GM19099 (cell line): ENCODE measurements around the gene DENND1B.

Source experiments
- POLR2A ChIP-seq: IDR thresholded peaks from 3 replicates; pipeline ENCODE4 v1.6.1; 2011; ENCODE audit warnings: low read depth; ENCODE audit not compliant: insufficient read length; ENCODE audit errors: extremely low read depth

DENND1B gene

GRCh38 chr1:197788741-197789739 lies 13.8 kb upstream of the DENND1B start:
- TF ChIP-seq POLR2A = no peak

DNA sequence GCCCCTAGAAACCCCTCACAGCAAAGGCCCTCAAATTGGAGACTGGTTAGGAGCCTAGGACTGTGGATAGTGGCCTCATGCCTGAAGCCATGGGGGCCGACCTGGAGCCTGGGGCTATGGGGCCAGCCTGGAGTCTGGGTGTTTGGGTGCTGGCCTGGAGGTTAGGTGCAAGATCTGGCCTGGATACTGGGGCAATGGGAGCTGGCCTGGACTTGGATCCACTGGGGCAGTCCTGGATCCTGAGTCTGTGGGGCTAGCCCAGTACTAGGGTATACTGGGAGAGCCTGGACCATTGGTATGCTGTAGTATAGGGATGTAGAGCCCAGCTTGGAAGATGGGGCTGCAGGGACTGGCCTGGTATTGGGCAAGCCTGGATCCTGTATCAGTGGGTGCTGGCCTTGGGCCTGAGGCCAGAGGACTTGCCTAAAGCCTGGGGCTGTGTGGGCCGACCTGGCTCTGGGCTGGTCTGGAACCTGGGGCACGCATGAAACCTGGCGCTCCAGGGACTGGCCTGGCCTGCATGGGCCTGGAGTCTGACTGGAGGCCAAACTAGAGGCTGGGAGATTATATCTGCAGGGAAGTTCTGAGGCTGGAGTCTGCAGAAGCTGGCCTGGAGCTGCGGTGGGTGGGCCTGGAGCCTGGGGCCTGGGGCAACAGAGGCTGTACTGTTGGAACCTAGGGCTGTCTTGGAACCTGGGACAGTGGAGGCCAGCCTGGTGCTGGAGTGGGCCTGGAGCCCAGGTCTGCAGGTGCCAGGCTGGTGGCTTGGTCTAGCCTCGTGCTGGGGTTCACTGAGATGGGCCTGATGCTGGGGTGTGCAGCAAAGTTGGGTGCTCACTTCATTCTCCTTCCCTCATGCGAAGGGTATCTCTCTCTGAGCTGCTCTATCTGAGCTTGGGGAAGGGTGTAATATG lies 12.6 kb upstream of the DENND1B start:
- no peak for TF ChIP-seq POLR2A

DNA sequence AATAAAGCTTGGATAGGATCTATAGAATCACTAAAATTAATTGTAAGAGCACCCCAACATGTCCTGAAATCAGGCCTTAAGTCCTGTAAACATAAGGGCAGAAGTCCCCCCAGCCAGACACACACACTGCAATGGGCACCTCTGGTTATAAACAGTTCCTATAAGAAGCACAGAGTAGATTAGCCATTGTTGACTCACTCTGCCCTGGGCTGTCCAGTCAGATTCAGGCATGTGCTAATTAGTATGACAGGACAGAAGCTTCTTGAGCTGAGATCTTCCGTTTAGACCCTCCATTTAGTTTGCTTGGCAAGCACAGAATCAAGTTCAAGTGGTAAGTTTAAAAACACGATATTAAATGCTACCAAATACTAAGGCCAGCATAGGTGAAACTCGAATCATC lies 11.8 kb upstream of the DENND1B start:
- no peak for TF ChIP-seq POLR2A

- no peak for TF ChIP-seq POLR2A
Observed at GRCh38 chr1:197786280-197786679, 11.0 kb upstream of the DENND1B start.

DNA sequence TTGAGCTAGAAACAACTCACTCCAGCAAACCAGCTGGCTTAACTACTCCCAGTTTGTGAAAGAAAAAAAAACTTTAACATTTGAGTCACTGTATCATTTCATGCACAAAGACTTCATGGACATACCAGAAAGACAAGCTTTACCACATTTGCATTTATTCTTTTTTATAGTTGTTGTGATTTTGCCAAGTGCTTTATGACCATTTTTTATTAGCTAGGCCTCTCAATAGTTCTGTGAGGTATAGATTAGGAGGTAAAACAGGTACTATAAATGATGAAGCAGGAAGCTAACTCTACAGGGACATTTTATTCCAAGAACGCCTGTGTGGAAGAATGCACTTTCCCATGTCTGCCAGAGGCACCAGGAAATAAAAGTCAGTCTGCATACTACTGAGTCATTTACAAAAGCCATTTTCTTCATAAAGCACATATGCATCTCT lies 8.2 kb upstream of the DENND1B start:
- TF ChIP-seq POLR2A = no peak

GRCh38 chr1:197782722-197783360 lies 7.6 kb upstream of the DENND1B start:
- TF ChIP-seq POLR2A = no peak

GRCh38 chr1:197781968-197782721 lies 6.9 kb upstream of the DENND1B start:
- no peak for TF ChIP-seq POLR2A

- TF ChIP-seq POLR2A = no peak
Observed at GRCh38 chr1:197779921-197780320, 4.6 kb upstream of the DENND1B start.

DNA sequence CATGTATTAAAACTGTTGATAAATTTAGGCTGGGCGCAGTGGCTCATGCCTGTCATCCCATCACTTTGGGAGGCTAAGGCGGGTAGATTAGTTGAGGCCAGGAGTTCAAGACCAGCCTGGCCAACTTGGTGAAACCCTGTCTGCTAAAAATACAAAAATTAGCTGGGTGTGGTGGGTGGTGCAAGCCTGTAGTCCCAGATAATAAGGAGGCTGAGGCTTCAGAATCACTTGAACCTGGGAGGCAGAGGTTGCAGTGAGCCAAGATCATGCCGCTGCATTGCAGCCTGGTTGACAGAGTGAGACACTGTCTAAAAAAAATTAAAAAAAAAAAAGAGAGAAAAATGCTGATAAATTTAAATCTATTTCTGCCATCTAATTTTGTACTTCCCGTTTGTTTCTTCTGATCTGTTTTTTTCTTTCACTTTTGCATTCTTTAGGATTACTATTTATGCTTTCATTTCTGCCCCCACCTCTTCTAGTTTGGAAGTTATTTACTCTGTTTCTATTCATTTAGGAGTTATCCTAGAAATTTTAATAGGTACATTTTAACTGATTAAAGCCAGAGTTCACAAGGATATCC lies 3.2 kb upstream of the DENND1B start:
- no peak for TF ChIP-seq POLR2A

DNA sequence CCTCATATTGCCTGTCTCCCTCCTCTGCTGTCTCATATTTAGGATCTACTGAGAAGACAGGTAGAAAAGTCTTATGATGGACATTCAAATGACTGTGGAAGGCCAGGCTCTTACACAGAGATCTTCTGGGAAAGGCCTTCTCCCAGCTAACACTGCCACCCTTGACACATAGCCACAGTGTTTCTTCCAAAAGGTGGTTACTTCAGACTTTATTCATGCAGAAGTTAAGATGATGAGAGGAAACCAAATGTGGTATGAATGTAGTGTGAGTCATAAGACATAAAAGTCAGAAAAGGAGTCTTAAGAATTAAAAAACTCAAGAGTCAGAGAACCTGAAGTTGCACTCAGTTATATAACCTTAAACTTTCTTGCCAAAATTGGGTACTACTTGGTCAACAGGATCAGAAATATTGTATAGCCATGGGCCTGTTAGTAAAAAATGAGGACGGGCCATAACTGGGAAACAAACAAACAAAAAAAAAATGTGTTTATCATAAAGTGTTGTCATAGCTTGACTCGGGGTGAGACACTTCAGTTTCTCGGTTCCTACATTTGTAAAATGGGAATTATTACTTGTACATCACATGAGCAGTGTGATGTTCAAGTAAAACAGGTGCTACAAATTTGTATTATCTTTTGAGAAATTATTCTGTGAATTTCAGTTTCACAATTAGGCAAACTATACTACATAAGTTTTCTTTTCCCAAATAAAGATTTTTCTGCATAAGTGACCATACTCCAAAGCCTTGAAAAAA lies 1.2 kb upstream of the DENND1B start:
- no peak for TF ChIP-seq POLR2A

- TF ChIP-seq POLR2A = no peak
Observed at GRCh38 chr1:197774466-197775281, 606 bp downstream of the DENND1B start.

DNA sequence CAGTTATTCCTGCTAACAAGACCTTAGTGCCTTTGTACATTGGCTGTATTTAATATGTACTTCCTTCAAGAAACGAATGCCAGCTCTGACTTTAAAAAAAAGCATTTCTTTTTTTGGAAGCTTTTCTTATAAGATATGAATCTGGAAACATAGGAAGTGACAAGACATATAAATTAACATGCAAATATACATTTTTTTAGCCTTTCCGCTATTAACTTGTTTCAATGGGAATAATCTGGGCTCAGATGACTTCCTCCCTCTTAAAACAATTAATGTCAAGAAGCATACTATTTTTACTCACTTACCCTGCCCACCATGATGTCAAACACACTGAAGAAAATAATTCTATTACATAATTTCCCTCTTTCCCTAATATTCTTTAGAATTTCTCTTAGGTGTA lies 1.4 kb downstream of the DENND1B start:
- TF ChIP-seq POLR2A = no peak
